ENCODE data around the gene SGSM2. TPM values are rescaled to one million over a fixed set of nuclear protein-coding genes. Genes with fewer than 3 reads are reported as not detected.

The SGSM2 gene
- total RNA-seq, 4 donors from 2014 or later: 42.6 to 97.1 (median 56.5) TPM

- no peak for DNase-seq (ENCODE audit: low spot score in 2 of 2)
- no peak for TF ChIP-seq POLR2A (IDR thresholded peaks at IDR 0.05)
- TF ChIP-seq CTCF (IDR thresholded peaks at IDR 0.05): no peak
- intact Hi-C loops (cut with DNase I; ENCODE audit: low total_unique reads): no loop called here
- no peak overlapping the region for H3K4me3 ChIP-seq (ENCODE audit: low read depth, poor library complexity, severe bottlenecking)
- whole genome bisulfite sequencing, 2 donors: 96% methylated on average over 11 to 14 of the region's 14 CpGs
These were observed 25.6 kb downstream of the SGSM2 start for GRCh38 chr17:2362881-2363280.

- intact Hi-C loops (cut with DNase I; ENCODE audit: low total_unique reads): no loop called here
- DNase-seq (ENCODE audit: low spot score in 2 of 2): no peak
- TF ChIP-seq CTCF (IDR thresholded peaks at IDR 0.05) (no peak), POLR2A (IDR thresholded peaks at IDR 0.05) (no peak)
- 91 to 92% methylated on average over 21 of the region's 21 CpGs for WGBS, 2 donors
- H3K4me3 ChIP-seq (ENCODE audit: low read depth, poor library complexity, severe bottlenecking): no peak overlapping the region
These were observed 26.0 kb downstream of the SGSM2 start for GRCh38 chr17:2363318-2363717.

- intact Hi-C loops (cut with DNase I; ENCODE audit: low total_unique reads): no loop called here
- no peak for DNase-seq (ENCODE audit: low spot score in 2 of 2)
- TF ChIP-seq CTCF (IDR thresholded peaks at IDR 0.05) (no peak), POLR2A (IDR thresholded peaks at IDR 0.05) (no peak)
- 39 to 49% methylated on average over 25 to 26 of the region's 26 CpGs for WGBS, 2 donors
- H3K4me3 ChIP-seq (ENCODE audit: low read depth, poor library complexity, severe bottlenecking): no peak overlapping the region
These were observed 26.8 kb downstream of the SGSM2 start for GRCh38 chr17:2363851-2364762.

- intact Hi-C loops (cut with DNase I; ENCODE audit: low total_unique reads): no loop called here
- TF ChIP-seq CTCF (IDR thresholded peaks at IDR 0.05) (no peak), POLR2A (IDR thresholded peaks at IDR 0.05) (no peak)
- no peak overlapping the region for H3K4me3 ChIP-seq (ENCODE audit: low read depth, poor library complexity, severe bottlenecking)
- DNase-seq (ENCODE audit: low spot score in 2 of 2): no peak
- WGBS, 2 donors: 87 to 91% methylated on average over 11 to 12 of the region's 12 CpGs
These were observed 27.4 kb downstream of the SGSM2 start for GRCh38 chr17:2364763-2365116.

GRCh38 chr17:2365132-2365531 is 27.8 kb downstream of the SGSM2 start:
- no peak for DNase-seq (ENCODE audit: low spot score in 2 of 2)
- no peak overlapping the region for H3K4me3 ChIP-seq (ENCODE audit: low read depth, poor library complexity, severe bottlenecking)
- 95% methylated on average over 20 of the region's 20 CpGs for WGBS, 2 donors
- intact Hi-C loops (cut with DNase I; ENCODE audit: low total_unique reads): no loop called here
- TF ChIP-seq POLR2A (IDR thresholded peaks at IDR 0.05): no peak
- TF ChIP-seq CTCF (IDR thresholded peaks at IDR 0.05): no peak

Data from lower leg skin (tissue), 4 donors.